HEK293 (cell line): Measurements from ENCODE around the gene AMBRA1.
"Not testable (repeated sequence)": the region's sequence is repeated elsewhere in the genome, so short reads cannot be mapped to it uniquely, and the experiment has no call there.

Source experiments
- CTCF ChIA-PET: fragments of 350-600 bp; formaldehyde crosslinking; extraction: SDS; loops from one replicate; lab custom pipeline; 2021; ENCODE audit warnings: antibody characterized with exemption; lab: Yijun Ruan, JAX
- POLR2A ChIA-PET: fragments of 300-600 bp; formaldehyde crosslinking; extraction: SDS; loops from one replicate; lab custom pipeline; 2020; ENCODE audit warnings: antibody characterized with exemption, inconsistent platforms; lab: Yijun Ruan, JAX
- H3K27ac ChIP-seq: fragments of 200-500 bp; sonication (Bioruptor generic); 2 replicates; pipeline ENCODE4 v1.5.1; 2014; ENCODE audit warnings: low read depth, low read length, control low read depth, inconsistent platforms; ENCODE audit errors: extremely low read depth
- H3K36me3 ChIP-seq, 2 experiments: fragments of 200-500 bp in 1 of 2; sonication (Bioruptor generic) in 1 of 2; 1 replicate in 1 of 2; 2 replicates in 1 of 2; pipeline ENCODE4 v1.5.1; 2014 to 2017; ENCODE audit warnings: inconsistent platforms in 2 of 2, low read length in 2 of 2; ENCODE audit not compliant: control insufficient read depth in 2 of 2, insufficient read depth in 1 of 2
- H3K4me1 ChIP-seq: fragments of 200-500 bp; sonication (Bioruptor generic); 2 replicates; pipeline ENCODE4 v1.5.1; 2014; ENCODE audit warnings: mild to moderate bottlenecking, low read length, inconsistent platforms; ENCODE audit not compliant: control insufficient read depth, insufficient read depth
- H3K4me3 ChIP-seq: 2 replicates; pipeline ENCODE4 v1.5.1; 2011; ENCODE audit warnings: low read depth, mild to moderate bottlenecking, control low read depth, low read length, moderate library complexity
- H3K9me3 ChIP-seq: fragments of 200-500 bp; sonication (Bioruptor generic); 2 replicates; pipeline ENCODE4 v1.5.1; 2014; ENCODE audit warnings: low read depth, low read length, inconsistent platforms; ENCODE audit not compliant: control insufficient read depth, insufficient read depth
- GLI2 ChIP-seq: fragments of 450-650 bp; formaldehyde crosslinking; IDR thresholded peaks from 2 replicates; pipeline ENCODE4; 2017; ENCODE audit warnings: missing biosample characterization, missing genetic modification characterization, low read depth, borderline replicate concordance
- GLIS1 ChIP-seq: fragments of 450-650 bp; formaldehyde crosslinking; IDR thresholded peaks from 2 replicates; pipeline ENCODE4 v1.5.1; 2016; ENCODE audit warnings: missing biosample characterization, missing genetic modification characterization
- ZBTB20 ChIP-seq: fragments of 450-650 bp; formaldehyde crosslinking; IDR thresholded peaks from 2 replicates; pipeline ENCODE4 v1.5.1; 2016; ENCODE audit warnings: missing biosample characterization, missing genetic modification characterization
- ZNF112 ChIP-seq: fragments of 450-650 bp; formaldehyde crosslinking; IDR thresholded peaks from 2 replicates; pipeline ENCODE4 v1.5.0; 2017; ENCODE audit warnings: missing biosample characterization, missing genetic modification characterization
- ZNF174 ChIP-seq: fragments of 450-650 bp; formaldehyde crosslinking; IDR thresholded peaks from 2 replicates; pipeline ENCODE4 v1.5.0; 2017; ENCODE audit warnings: missing biosample characterization, mild to moderate bottlenecking, missing genetic modification characterization
- ZNF362 ChIP-seq: fragments of 450-650 bp; formaldehyde crosslinking; IDR thresholded peaks from 2 replicates; pipeline ENCODE4 v1.5.1; 2016; ENCODE audit warnings: missing biosample characterization, missing genetic modification characterization
- ZNF404 ChIP-seq: fragments of 450-650 bp; formaldehyde crosslinking; IDR thresholded peaks from 2 replicates; pipeline ENCODE4 v1.5.1; 2017; ENCODE audit warnings: missing biosample characterization, missing genetic modification characterization
- ZNF473 ChIP-seq: fragments of 450-650 bp; formaldehyde crosslinking; IDR thresholded peaks from 2 replicates; pipeline ENCODE4 v1.5.1; 2017; ENCODE audit warnings: missing biosample characterization, missing genetic modification characterization
- ZNF555 ChIP-seq: fragments of 450-650 bp; formaldehyde crosslinking; conservative IDR thresholded peaks from 2 replicates; pipeline ENCODE4 v1.5.1; 2017; ENCODE audit warnings: missing biosample characterization, mild to moderate bottlenecking, missing genetic modification characterization, inconsistent platforms
- ZNF561 ChIP-seq: fragments of 450-650 bp; IDR thresholded peaks from 2 replicates; pipeline ENCODE4 v1.5.1; 2018; ENCODE audit warnings: missing biosample characterization, missing genetic modification characterization, borderline replicate concordance
- ZSCAN5A ChIP-seq: fragments of 450-650 bp; formaldehyde crosslinking; IDR thresholded peaks from 2 replicates; pipeline ENCODE4 v1.5.1; 2016; ENCODE audit warnings: missing biosample characterization, missing genetic modification characterization
- TF ChIP-seq, protein P1 (sequence below): fragments of 450-650 bp; formaldehyde crosslinking; IDR thresholded peaks from 2 replicates; pipeline ENCODE4 v1.5.1; 2016; ENCODE audit warnings: missing biosample characterization, missing genetic modification characterization
- TF ChIP-seq, protein P2 (sequence below): fragments of 450-650 bp; formaldehyde crosslinking; IDR thresholded peaks from 2 replicates; pipeline ENCODE4 v1.5.1; 2016; ENCODE audit warnings: missing biosample characterization, missing genetic modification characterization, borderline replicate concordance

The AMBRA1 gene

GRCh38 chr11:46374815-46375214, 219.0 kb downstream of the AMBRA1 start:
- no peak overlapping the region for H3K27ac ChIP-seq
- POLR2A ChIA-PET, result no interaction called here
- no peak for TF ChIP-seq ZNF555 (tag by site-specific recombination)
- TF ChIP-seq, protein P1, sequence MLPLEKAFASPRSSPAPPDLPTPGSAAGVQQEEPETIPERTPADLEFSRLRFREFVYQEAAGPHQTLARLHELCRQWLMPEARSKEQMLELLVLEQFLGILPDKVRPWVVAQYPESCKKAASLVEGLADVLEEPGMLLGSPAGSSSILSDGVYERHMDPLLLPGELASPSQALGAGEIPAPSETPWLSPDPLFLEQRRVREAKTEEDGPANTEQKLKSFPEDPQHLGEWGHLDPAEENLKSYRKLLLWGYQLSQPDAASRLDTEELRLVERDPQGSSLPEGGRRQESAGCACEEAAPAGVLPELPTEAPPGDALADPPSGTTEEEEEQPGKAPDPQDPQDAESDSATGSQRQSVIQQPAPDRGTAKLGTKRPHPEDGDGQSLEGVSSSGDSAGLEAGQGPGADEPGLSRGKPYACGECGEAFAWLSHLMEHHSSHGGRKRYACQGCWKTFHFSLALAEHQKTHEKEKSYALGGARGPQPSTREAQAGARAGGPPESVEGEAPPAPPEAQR (tag by site-specific recombination), result no peak
- TF ChIP-seq, all 188 proteins: peak for 0
- Histone ChIP-seq H3K36me3 (peaks cover 0 to 77% of the 10 kb centered on the region in 2 experiments; a peak in 1 of 3 replicates), H3K4me1 (no peaks in the 10 kb centered on the region), H3K4me3 (no peak overlapping the region), H3K9me3 (no peaks in the 10 kb centered on the region)
- CTCF ChIA-PET, result no interaction called here

DNA sequence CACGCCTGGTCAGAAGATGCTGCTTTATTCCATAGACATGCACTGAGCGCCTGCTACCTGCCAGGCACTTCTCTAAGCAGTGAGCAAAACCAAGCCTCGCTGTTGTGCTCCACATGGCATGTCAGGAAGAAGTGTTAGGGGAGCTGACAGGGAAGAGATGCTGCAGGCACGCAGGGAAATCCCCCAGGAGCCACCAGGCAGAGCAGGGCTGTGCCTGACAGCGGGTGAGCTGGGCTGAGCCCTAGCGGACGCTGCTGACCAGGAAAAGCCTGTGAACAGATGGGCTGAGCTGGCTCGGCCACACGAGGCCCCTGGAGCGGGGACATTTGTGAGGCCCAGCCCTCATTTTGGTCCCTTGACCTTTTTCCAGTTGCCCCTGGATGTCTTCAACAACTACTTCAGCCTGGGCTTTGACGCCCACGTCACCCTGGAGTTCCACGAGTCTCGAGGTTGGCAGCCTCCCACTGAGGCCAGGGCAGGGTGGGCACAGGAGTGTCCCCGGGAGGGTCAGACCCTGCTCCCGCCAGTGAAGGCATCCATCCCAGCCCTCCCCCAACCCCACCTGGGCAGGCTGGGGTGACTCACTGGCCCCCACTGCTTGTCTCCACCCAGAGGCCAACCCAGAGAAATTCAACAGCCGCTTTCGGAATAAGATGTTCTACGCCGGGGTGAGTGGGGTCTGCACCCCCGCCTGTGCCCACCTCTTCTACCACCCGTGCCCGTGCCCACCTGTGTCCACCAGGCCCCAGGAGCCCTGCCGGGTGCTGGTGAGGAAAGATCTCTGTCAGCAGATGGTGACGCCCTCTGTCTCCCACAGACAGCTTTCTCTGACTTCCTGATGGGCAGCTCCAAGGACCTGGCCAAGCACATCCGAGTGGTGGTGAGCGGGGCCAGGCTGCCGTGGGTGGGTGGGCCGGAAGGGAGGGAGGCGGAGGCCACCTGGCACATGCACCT, 219.8 kb downstream of the AMBRA1 start:
- Histone ChIP-seq H3K36me3 (peaks cover 0 to 84% of the 10 kb centered on the region in 2 experiments; a peak in 1 of 3 replicates), H3K4me1 (no peaks in the 10 kb centered on the region), H3K9me3 (no peaks in the 10 kb centered on the region), H3K27ac (no peak overlapping the region), H3K4me3 (no peak overlapping the region)
- 0 out of 2 replicates have a peak, but pooled peaks have one; percentile 31 for TF ChIP-seq GLIS1 (tag by site-specific recombination)
- TF ChIP-seq, protein P2, sequence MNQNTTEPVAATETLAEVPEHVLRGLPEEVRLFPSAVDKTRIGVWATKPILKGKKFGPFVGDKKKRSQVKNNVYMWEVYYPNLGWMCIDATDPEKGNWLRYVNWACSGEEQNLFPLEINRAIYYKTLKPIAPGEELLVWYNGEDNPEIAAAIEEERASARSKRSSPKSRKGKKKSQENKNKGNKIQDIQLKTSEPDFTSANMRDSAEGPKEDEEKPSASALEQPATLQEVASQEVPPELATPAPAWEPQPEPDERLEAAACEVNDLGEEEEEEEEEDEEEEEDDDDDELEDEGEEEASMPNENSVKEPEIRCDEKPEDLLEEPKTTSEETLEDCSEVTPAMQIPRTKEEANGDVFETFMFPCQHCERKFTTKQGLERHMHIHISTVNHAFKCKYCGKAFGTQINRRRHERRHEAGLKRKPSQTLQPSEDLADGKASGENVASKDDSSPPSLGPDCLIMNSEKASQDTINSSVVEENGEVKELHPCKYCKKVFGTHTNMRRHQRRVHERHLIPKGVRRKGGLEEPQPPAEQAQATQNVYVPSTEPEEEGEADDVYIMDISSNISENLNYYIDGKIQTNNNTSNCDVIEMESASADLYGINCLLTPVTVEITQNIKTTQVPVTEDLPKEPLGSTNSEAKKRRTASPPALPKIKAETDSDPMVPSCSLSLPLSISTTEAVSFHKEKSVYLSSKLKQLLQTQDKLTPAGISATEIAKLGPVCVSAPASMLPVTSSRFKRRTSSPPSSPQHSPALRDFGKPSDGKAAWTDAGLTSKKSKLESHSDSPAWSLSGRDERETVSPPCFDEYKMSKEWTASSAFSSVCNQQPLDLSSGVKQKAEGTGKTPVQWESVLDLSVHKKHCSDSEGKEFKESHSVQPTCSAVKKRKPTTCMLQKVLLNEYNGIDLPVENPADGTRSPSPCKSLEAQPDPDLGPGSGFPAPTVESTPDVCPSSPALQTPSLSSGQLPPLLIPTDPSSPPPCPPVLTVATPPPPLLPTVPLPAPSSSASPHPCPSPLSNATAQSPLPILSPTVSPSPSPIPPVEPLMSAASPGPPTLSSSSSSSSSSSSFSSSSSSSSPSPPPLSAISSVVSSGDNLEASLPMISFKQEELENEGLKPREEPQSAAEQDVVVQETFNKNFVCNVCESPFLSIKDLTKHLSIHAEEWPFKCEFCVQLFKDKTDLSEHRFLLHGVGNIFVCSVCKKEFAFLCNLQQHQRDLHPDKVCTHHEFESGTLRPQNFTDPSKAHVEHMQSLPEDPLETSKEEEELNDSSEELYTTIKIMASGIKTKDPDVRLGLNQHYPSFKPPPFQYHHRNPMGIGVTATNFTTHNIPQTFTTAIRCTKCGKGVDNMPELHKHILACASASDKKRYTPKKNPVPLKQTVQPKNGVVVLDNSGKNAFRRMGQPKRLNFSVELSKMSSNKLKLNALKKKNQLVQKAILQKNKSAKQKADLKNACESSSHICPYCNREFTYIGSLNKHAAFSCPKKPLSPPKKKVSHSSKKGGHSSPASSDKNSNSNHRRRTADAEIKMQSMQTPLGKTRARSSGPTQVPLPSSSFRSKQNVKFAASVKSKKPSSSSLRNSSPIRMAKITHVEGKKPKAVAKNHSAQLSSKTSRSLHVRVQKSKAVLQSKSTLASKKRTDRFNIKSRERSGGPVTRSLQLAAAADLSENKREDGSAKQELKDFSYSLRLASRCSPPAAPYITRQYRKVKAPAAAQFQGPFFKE (tag by site-specific recombination), result no peak
- ChIA-PET POLR2A (no interaction called here), CTCF (no interaction called here)

GRCh38 chr11:46372501-46372900, 221.3 kb downstream of the AMBRA1 start:
- peaks cover 0 to 83% of the 10 kb centered on the region in 2 experiments; a peak in 1 of 3 replicates for H3K36me3 ChIP-seq
- POLR2A ChIA-PET, H3K9me3 ChIP-seq, H3K27ac ChIP-seq, H3K4me3 ChIP-seq, H3K4me1 ChIP-seq: not testable (repeated sequence)
- CTCF ChIA-PET, result interaction anchor here (0.6 to 1.5 kb wide), 5 partner anchors 12 to 147 kb away, joined by 3 to 4 read pairs (median 3); no protein-coding TSS in a partner anchor

DNA sequence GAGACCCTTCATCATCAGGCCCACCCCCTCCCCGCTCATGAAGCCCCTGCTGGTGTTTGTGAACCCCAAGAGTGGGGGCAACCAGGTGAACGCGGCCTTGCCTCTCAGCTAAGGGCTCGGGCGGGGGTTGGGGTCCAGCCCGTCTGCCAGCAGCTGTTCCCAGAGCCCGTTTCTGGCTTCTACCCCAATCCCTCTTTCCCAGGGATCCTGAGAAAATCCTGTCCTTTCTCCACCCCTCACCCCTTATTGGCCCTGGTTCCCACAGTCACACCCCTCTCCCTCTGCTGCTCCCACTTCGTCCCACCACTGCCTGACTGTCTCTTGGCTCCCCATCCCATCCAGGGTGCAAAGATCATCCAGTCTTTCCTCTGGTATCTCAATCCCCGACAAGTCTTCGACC, 221.7 kb downstream of the AMBRA1 start:
- CTCF ChIA-PET, result interaction anchor here (0.6 to 1.5 kb wide), 5 partner anchors 11 to 147 kb away, joined by 3 to 4 read pairs (median 3); no protein-coding TSS in a partner anchor
- Histone ChIP-seq H3K27ac (no peak overlapping the region), H3K9me3 (no peaks in the 10 kb centered on the region)
- TF ChIP-seq ZNF561 (tag by site-specific recombination), result no peak
- no peak for TF ChIP-seq GLI2 (tag by site-specific recombination)
- TF ChIP-seq ZNF112, result no peak
- no peak for TF ChIP-seq ZBTB20 (tag by site-specific recombination)
- TF ChIP-seq ZNF362, result no peak
- no peak for TF ChIP-seq ZSCAN5A
- no peak for TF ChIP-seq ZNF473
- no peak for TF ChIP-seq ZNF404 (tag by site-specific recombination)
- TF ChIP-seq ZNF174, result no peak

More for the DNA sequence above, 221.7 kb downstream of the AMBRA1 start:
- Histone ChIP-seq H3K4me3 (no peak overlapping the region), H3K36me3 (peaks cover 0 to 79% of the 10 kb centered on the region in 2 experiments; a peak in 1 of 3 replicates), H3K4me1 (no peaks in the 10 kb centered on the region)
- POLR2A ChIA-PET, result no interaction called here
